GM23248 (cell line): ENCODE results near the gene GALNS. TPM values are rescaled to one million over a fixed set of nuclear protein-coding genes. Genes with fewer than 3 reads are reported as not detected.

Experiments
- DNase-seq: peaks from one replicate; pipeline ENCODE4 v3.0.0-alpha.2; 2015
- H2AFZ ChIP-seq: fragments of 200-600 bp; sonication (generic); 2 replicates; pipeline ENCODE4 v1.6.1; 2016; ENCODE audit warnings: antibody characterized with exemption
- H3F3A ChIP-seq: fragments of 200-600 bp; sonication (generic); 2 replicates; pipeline ENCODE4 v1.6.1; 2016; ENCODE audit warnings: mild to moderate bottlenecking, antibody characterized with exemption, mixed run types; ENCODE audit not compliant: insufficient read depth
- H3K27ac ChIP-seq: fragments of 200-600 bp; sonication (generic); 2 replicates; pipeline ENCODE4 v1.5.1; 2016; ENCODE audit warnings: mild to moderate bottlenecking
- H3K27me3 ChIP-seq: fragments of 200-600 bp; sonication (generic); replicated peaks from 2 replicates; pipeline ENCODE4 v1.6.1; 2016; ENCODE audit warnings: mild to moderate bottlenecking; ENCODE audit not compliant: insufficient read depth
- H3K36me3 ChIP-seq: fragments of 200-600 bp; sonication (generic); 2 replicates; pipeline ENCODE4 v1.6.1; 2016; ENCODE audit warnings: low read depth, mild to moderate bottlenecking
- H3K4me1 ChIP-seq: fragments of 200-600 bp; sonication (generic); 2 replicates; pipeline ENCODE4 v1.6.1; 2016; ENCODE audit warnings: mild to moderate bottlenecking; ENCODE audit not compliant: insufficient read depth
- H3K4me2 ChIP-seq: fragments of 200-600 bp; sonication (generic); one replicate; pipeline ENCODE4 v1.6.1; 2016; ENCODE audit warnings: mild to moderate bottlenecking; ENCODE audit not compliant: unreplicated experiment
- H3K4me3 ChIP-seq: fragments of 200-600 bp; sonication (generic); 2 replicates; pipeline ENCODE4 v1.5.1; 2016; ENCODE audit warnings: mild to moderate bottlenecking
- H3K79me2 ChIP-seq: fragments of 200-600 bp; sonication (generic); 2 replicates; pipeline ENCODE4 v1.6.1; 2016; ENCODE audit warnings: mild to moderate bottlenecking; ENCODE audit not compliant: insufficient read depth
- H3K9ac ChIP-seq: fragments of 200-600 bp; sonication (generic); 2 replicates; pipeline ENCODE4 v1.6.1; 2016; ENCODE audit warnings: mild to moderate bottlenecking
- H3K9me2 ChIP-seq: fragments of 200-600 bp; sonication (generic); 2 replicates; pipeline ENCODE4 v1.6.1; 2016; ENCODE audit warnings: mixed run types, mild to moderate bottlenecking, moderate library complexity; ENCODE audit not compliant: insufficient read depth
- H3K9me3 ChIP-seq: fragments of 200-600 bp; sonication (generic); one replicate; pipeline ENCODE4 v1.6.1; 2017; ENCODE audit warnings: low read depth
- H4K20me1 ChIP-seq: fragments of 200-600 bp; sonication (generic); 2 replicates; pipeline ENCODE4 v1.6.0; 2016; ENCODE audit not compliant: insufficient read depth
- EZH2 ChIP-seq: fragments of 200-600 bp; sonication (generic); IDR thresholded peaks from 2 replicates; pipeline ENCODE4 v1.6.1; 2018; ENCODE audit warnings: antibody characterized with exemption, mild to moderate bottlenecking; ENCODE audit not compliant: insufficient read depth, poor library complexity, severe bottlenecking
- EZH2phosphoT487 ChIP-seq: fragments of 200-600 bp; sonication (generic); IDR thresholded peaks from 2 replicates; pipeline ENCODE4 v1.6.1; 2018; ENCODE audit warnings: antibody characterized with exemption, moderate library complexity, mild to moderate bottlenecking, low read depth; ENCODE audit not compliant: insufficient read depth
- WGBS, 2 experiments: methylation state at CpG; one replicate each; pipeline ENCODE4 v1.1.6; 2015 to 2017; ENCODE audit warnings: low lambda C conversion rate in 2 of 2, low coverage in 1 of 2; ENCODE audit errors: missing lambda C conversion rate in 2 of 2; 5-methylcytosine and 5-hydroxymethylcytosine counted together
- in situ Hi-C: fragments of 300-500 bp; cut with MboI; formaldehyde crosslinking; loops from 2 replicates; pipeline ENCODE4 v1.15.0; 2020
- polyA plus RNA-seq: library from polyadenylated mRNA; unstranded; fragments of >200 nt; fragmentation: Nextera tagmentation; extraction: Ambion mirVana; gene quantifications from 2 replicates; pipeline ENCODE4 v1.2.1, GENCODE V29; 2016
- total RNA-seq: library from RNA; depleted of rRNA; stranded (reverse); fragments of >200 nt; shearing (Covaris generic); gene quantifications from 2 replicates; pipeline ENCODE4 v1.2.3, GENCODE V29; 2014; rRNA removed

GALNS gene
- total and polyA plus RNA-seq, 2 experiments from 2014 or later, result 24.0 to 39.0 TPM

- Histone ChIP-seq H3K9ac (no peak overlapping the region), H3K4me3 (no peak overlapping the region), H3K79me2 (peaks cover 100% of the 10 kb centered on the region), H3K4me1 (peaks cover 10% of the 10 kb centered on the region; the same call in 1 of the 2 replicates), H3K9me3 (no peaks in the 10 kb centered on the region), H3K27ac (no peak overlapping the region), H3K4me2 (no peak overlapping the region), H2AFZ (no peak overlapping the region), H3K27me3 (no peaks in the 10 kb centered on the region), H4K20me1 (peaks cover 8% of the 10 kb centered on the region), H3K36me3 (no peaks in the 10 kb centered on the region; the same call in 1 of the 2 replicates), H3K9me2 (no peaks in the 10 kb centered on the region), H3F3A (no peaks in the 10 kb centered on the region)
- WGBS, 2 experiments, result 96 to 99% methylated on average over 16 to 19 of the region's 19 CpGs
- DNase-seq, result no peak
- in situ Hi-C loops, result no loop called here
- TF ChIP-seq EZH2 (no peak), EZH2phosphoT487 (no peak)
Measured at GRCh38 chr16:88764080-88764479, 92.7 kb downstream of the GALNS start.

Other genes with a start within 250 kb of the GALNS start
- not detected in 2 replicates for gene IL17C, start 218.4 kb downstream of the GALNS start, total RNA-seq
- not detected in 2 replicates for gene IL17C, start 218.4 kb downstream of the GALNS start, polyA plus RNA-seq
- 332 and 338 TPM in 2 replicates for gene CYBA, start 205.9 kb downstream of the GALNS start, total RNA-seq
- 270 and 283 TPM in 2 replicates for gene CYBA, start 205.9 kb downstream of the GALNS start, polyA plus RNA-seq
- 25.0 and 29.1 TPM in 2 replicates for gene MVD, start 193.9 kb downstream of the GALNS start, total RNA-seq
- 27.4 and 28.6 TPM in 2 replicates for gene MVD, start 193.9 kb downstream of the GALNS start, polyA plus RNA-seq
- gene SNAI3, start 170.4 kb downstream of the GALNS start, total RNA-seq, result not detected in 2 replicates
- 0.35 and 0.71 TPM in 2 replicates for gene SNAI3, start 170.4 kb downstream of the GALNS start, polyA plus RNA-seq
- 13.7 and 14.6 TPM in 2 replicates for gene RNF166, start 150.5 kb downstream of the GALNS start, total RNA-seq
- 8.2 and 8.9 TPM in 2 replicates for gene RNF166, start 150.5 kb downstream of the GALNS start, polyA plus RNA-seq
- gene CTU2, start 150.4 kb downstream of the GALNS start, total RNA-seq, result 20.4 and 22.3 TPM in 2 replicates
- gene CTU2, start 150.4 kb downstream of the GALNS start, polyA plus RNA-seq, result 16.1 and 17.1 TPM in 2 replicates
- 223 and 294 TPM in 2 replicates for gene PIEZO1, start 71.7 kb downstream of the GALNS start, total RNA-seq
- 89.7 and 95.3 TPM in 2 replicates for gene PIEZO1, start 71.7 kb downstream of the GALNS start, polyA plus RNA-seq
- 11.3 and 14.2 TPM in 2 replicates for gene CDT1, start 53.2 kb downstream of the GALNS start, total RNA-seq
- gene CDT1, start 53.2 kb downstream of the GALNS start, polyA plus RNA-seq, result 5.4 and 5.9 TPM in 2 replicates
- 105 and 150 TPM in 2 replicates for gene APRT, start 45.0 kb downstream of the GALNS start, total RNA-seq
- gene APRT, start 45.0 kb downstream of the GALNS start, polyA plus RNA-seq, result 224 and 226 TPM in 2 replicates
- gene TRAPPC2L, start 180 bp upstream of the GALNS start, total RNA-seq, result 18.7 and 20.4 TPM in 2 replicates
- gene TRAPPC2L, start 180 bp upstream of the GALNS start, polyA plus RNA-seq, result 83.2 and 90.9 TPM in 2 replicates
- not detected in 2 replicates for gene PABPN1L, start 9.7 kb upstream of the GALNS start, total RNA-seq
- gene PABPN1L, start 9.7 kb upstream of the GALNS start, polyA plus RNA-seq, result not detected in 2 replicates
- gene CBFA2T3, start 120.3 kb upstream of the GALNS start, total RNA-seq, result not detected in 2 replicates
- 0.08 TPM in 1 of 2 replicates, not detected in the other for gene CBFA2T3, start 120.3 kb upstream of the GALNS start, polyA plus RNA-seq
- gene ACSF3, start 236.9 kb upstream of the GALNS start, total RNA-seq, result 17.1 and 26.7 TPM in 2 replicates
- 15.2 and 15.9 TPM in 2 replicates for gene ACSF3, start 236.9 kb upstream of the GALNS start, polyA plus RNA-seq